NCI-H460 (cell line): ENCODE data around the gene EPC2. TPM values are rescaled to one million over a fixed set of nuclear protein-coding genes. Genes with fewer than 3 reads are reported as not detected.
"Not testable (repeated sequence)": the region's sequence is repeated elsewhere in the genome, so short reads cannot be mapped to it uniquely, and the experiment has no call there.

Source experiments
- DNase-seq: peaks from one replicate; pipeline ENCODE4 v3.0.0-alpha.2; 2016; ENCODE audit warnings: low read depth; ENCODE audit errors: extremely low read depth
- total RNA-seq: library from RNA; depleted of rRNA; stranded (reverse); fragments of >200 nt; shearing (Covaris generic); gene quantifications from 2 replicates; pipeline ENCODE4 v1.2.3, GENCODE V29; 2014

The EPC2 gene
- total RNA-seq, 1 experiment from 2014 or later, result 27.1 TPM

DNA sequence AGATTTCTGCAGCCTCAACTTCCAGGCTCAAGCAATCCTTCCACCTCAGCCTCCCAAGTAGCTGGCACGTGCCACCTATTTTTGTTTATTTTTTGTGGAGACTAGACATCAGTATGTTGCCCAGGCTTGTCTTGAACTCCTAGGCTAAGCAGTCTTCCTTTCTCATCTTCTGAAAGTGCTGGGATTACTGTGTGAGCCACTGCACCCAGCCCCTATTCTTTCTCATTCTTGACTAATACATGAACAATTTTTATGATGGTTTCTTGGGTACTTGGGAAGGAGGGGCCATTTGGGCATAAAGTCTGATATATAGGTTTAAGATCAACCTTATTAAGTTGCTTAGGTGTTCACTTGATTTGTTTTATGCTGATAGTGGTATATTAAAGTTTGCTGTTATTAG lies 26.2 kb downstream of the EPC2 start:
- no peak for DNase-seq

DNA sequence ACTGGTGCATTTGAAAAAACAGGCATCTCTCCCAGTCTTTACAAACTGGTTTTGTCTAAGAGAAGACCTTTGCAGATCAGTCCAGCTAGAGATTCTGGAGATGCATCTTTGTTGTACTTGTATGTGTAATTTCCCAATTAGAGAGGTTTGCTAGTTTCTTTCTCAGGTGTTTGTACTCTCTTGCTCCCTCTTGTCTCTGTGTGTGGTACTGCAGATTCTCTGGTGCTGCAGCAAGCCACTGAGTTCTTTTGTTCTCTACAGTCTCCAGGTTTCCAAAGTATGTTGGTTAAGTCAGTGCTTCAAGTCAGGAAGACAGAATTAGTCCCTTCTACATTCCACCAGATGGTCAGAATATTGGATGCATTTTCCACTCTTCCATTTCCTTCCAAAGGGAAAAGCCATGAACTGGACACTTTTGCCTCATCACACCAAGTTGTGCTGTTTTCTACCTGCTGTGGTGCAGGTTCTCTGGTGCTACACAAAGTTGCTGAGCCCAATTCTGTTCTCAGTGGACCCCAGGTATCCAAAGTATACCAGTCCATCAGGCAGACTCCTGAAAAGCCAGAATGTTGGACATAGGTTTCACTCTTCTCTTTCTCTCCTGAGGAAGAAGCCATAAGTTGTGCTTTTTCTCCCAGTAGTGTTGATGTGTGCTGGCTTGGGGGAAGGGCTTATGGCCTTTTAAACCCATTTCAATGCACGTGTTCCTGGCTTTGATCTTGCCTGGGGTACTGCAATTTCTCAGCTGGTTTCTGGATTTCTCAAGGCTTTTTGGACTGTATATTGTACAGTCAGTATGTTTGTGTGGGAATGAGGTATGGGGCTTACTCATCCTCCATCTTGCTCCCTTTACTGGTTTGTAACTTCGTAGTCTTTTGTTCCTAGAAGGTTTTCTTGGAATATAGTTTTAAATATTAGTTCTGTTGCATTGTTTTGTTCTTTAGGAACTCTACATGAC lies 29.8 kb downstream of the EPC2 start:
- peak; percentile 24 for DNase-seq

DNA sequence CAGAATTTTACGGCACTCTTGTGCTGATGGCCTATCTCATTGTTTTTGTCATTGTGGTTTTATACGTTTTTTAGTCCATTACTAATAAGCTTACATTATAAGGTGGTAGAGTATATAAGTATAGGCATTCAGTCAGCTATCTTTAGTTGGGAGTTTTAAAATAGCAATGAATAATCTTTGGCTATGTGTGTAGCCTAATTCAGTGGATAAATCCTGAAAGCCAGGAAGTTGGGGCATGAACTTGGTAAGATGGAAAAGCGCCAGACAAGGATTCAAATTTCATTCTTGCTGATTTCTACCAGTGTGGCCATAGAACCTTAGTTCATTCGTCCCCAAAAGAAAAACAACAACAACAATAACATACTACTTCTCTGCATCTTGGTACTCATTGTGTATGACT lies 31.2 kb downstream of the EPC2 start:
- no peak for DNase-seq

DNA sequence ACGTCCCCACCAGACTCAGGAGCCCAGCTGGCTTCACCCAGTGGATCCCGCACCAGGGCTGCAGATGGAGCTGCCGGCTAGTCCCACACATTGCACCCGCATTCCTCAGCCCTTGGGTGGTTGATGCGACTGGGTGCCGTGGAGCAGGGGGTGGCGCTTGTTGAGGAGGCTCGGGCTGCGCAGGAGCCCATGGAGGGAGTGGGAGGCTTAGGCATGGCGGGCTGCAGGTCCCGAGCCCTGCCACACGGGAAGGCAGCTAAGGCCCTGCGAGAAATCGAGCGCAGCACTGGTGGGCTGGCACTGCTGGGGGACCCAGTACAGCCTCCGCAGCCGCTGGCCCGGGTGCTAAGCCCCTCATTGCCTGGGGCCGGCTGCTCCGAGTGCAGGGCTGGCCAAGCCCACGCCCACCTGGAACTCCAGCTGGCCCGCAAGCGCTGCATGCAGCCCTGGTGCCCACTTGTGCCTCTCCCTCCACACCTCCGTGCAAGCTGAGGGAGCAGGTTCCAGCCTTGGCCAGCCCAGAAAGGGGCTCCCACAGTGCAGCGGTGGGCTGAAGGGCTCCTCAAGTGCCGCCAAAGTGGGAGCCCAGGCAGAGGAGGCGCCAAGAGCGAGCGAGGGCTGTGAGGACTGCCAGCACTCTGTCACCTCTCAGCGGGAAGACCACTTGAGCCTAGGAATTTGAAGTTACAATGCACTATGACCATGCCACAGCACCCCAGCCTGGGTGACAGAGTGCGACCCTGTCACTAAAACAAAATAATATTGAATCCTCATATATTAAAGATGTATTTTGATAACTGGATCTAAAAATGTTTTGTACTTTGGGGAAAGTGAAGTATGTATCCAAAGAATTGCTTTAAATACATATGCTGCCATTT lies 34.0 kb downstream of the EPC2 start:
- not testable (repeated sequence) for DNase-seq

DNA sequence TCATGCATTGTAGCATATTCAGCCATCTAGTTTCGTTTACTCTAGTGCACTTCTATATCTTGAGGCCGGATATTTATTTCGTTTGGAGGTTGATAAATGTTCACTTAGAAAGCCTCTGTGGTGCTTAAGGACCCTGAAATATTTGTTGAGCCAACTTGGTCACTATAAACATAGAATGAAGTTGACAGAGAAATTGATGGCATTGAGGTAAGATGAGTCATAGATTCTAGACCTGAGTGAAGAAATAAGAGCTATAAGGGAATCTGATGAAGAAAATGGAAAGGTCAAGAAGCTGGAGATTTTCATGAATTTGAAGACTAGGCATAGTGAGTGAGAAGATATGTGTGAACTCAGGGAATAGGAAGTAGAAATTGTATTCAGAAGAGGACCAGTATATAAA lies 35.9 kb downstream of the EPC2 start:
- DNase-seq, result no peak

DNA sequence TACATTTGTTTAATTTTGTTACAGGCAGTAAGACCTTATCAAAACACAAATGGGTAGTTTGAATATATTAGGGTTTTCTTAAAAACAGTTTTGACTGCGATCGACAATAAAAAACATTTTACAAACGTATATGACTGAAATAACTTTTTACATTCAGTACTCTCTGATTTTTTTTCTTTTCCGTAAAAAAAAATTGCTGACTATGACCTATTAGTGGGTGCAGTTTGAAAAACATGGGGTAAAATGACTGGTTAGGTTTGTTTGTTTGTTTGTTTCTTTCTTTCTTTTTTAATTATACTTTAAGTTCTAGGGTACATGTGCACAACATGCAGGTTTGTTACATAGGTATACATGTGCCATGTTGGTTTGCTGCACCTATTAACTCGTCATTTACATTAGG lies 36.9 kb downstream of the EPC2 start:
- no peak for DNase-seq

DNA sequence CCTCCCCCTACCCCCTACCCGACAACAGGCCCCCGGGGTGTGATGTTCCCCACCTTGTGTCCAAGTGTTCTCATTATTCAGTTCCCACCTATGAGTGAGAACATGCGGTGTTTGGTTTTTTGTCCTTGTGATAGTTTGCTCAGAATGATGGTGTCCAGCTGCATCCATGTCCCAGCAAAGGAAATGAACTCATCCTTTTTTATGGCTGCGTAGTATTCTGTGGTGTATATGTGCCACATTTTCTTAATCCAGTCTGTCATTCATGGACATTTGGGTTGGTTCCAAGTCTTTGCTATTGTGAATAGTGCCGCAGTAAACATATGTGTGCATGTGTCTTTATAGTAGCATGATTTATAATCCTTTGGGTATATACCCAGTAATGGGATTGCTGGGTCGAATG lies 37.3 kb downstream of the EPC2 start:
- not testable (repeated sequence) for DNase-seq

DNA sequence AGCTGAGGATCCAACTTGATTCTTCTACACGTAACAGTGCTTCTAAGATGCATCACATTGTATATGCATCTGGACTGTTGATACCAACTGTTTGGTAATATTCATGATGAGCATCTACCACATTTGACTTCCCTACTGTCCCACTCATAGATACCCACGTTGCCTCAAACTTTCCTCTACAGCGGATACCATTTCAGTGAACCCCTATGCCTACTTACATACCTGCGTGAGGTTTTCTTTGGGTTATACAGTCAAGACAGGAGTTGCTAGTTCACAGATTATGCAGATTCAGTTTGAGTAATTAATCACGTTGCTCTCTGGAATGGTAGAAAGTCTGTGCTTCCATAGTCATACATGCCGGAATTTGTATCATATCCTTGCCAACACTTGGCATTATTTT lies 40.0 kb downstream of the EPC2 start:
- DNase-seq, result no peak

DNA sequence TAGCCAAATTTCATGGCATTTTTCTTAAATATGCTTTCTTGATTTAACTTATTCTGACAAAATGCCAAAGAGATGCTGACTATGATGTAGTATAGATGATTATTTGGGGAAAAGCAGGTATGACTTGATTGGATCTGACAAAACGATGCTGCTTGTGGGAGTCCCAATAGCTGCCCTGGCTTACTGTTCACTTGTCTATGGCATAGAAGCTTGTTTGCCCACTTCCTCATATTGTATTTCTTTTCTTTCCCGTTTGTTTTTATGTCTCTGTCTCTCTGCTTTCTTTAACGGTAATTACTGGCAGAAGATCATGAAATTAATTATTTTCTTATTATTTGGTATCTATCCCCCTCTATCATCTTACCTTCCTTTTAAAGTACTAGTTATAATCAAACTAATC lies 43.0 kb downstream of the EPC2 start:
- DNase-seq, result no peak

DNA sequence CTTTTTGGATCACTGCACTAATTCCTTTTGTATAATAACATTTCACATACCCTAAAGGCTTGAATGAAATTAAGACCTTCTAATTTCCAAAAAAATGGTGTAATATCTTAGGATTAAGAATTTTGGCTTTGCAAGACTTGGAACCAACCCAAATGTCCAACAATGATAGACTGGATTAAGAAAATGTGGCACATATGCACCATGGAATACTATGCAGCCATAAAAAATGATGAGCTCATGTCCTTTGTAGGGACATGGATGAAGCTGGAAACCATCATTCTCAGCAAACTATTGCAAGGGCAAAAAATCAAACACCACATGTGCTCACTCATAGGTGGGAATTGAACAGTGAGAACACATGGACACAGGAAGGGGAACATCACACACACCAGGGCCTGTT lies 43.5 kb downstream of the EPC2 start:
- DNase-seq, result not testable (repeated sequence)

DNA sequence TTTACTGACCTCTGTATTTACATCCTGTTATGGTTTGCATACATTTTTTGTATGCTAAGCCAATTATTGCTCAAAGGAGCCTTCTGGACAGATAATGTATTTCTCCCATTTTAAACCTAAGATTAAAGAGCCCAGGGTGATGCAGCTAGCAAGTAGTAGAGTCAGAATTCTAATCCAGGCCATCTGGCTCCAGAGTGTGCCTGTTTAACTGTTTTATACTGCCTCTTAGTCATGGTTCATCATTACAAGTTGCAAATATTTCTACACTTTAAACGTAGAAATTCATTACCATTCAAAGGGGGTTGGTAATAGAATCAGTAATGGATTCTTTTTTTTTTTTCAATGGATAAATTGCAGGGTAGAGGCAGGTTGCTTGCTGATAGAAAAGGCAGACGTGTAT lies 52.4 kb downstream of the EPC2 start:
- no peak for DNase-seq

DNA sequence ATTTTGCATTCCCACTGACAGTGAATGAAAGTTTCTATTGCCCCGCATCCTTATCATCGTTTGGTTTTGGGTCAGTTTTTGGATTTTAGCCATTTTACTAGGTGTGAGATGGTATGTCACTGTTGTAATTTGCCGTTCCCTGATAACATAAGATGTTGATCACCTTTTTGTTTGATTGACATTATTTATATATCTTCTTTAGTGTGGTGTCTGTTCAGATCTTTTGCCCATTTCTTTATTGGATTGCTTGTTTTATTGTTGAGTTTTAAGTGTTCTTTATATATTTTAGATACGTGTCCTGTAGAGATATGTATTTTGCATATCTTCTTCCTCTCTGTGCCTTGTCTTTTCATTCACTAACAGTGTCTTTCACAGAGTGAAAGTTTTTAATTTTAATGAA lies 55.3 kb downstream of the EPC2 start:
- DNase-seq, result no peak

DNA sequence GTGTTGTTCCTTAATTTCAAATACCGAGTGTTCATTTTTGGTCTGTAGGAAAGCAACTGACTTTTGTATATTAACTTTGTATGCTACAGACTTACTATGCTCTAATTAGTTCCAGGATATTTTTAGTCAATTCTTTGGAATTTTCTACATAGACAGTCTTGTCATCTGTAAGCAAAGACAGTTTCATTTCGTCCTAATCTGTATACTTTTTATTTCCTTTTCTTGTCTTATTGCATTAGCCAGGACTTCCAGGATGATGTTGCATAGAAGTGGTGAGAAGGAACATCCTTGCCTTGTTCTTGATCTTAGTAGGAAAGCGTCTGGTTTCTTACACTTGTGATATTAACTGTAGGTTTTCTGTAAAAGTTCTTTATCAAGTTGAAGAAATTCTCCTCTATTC lies 56.5 kb downstream of the EPC2 start:
- DNase-seq, result no peak

DNA sequence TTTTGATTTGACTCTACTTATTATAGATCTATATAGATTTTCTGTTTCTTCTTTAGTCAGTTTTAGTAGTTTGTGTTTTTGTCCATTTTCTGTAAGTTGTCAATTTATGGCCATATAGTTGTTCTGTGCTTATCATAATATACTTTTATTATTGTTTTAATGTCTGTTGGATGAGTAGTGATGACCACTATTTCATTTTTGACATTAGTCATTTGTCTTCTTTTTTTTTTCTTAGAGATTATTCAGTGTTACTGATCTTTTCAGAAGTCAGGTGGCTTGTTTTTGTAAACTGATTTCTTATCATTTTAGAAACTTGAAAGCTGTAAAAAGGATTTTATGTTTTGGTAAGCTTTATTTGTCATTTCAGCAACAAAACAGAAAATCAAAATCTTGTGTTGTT lies 57.3 kb downstream of the EPC2 start:
- no peak for DNase-seq

DNA sequence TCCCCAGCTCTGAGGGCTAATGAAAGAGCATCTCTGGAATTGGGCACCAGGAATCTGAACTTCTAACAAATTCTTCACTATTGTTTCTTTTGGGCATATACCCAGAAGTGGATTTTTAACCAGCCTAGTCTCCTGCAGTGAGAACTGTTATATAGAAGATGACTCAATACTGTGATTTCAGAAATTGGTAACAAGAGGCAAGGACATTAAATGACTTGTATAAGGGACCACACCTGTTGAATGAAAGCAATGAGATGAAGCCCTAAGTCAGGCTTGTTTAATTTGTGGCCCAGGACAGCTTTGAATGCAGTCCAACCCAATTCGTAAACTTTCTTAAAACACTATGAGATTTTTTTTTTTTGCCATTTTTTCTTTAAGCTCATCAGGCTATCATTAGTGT lies 57.9 kb downstream of the EPC2 start:
- no peak for DNase-seq

DNA sequence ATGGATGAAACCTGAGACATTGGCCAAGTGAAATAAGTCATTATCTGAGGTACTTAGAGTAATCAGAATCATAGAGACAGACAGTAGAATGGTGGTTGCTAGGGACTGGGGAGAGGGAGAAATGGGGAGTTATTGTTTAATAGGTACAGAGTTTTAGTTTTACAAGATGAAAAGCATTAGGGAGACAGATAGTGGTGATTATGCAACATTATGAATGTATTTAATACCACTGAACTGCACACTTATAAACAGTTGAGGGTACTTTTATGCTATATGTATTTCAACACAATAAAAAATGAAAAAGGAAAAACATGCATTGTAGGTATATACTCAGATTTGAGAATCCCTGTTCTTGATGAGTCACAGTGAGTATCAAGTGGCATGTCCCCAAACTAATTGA lies 59.7 kb downstream of the EPC2 start:
- DNase-seq, result no peak

DNA sequence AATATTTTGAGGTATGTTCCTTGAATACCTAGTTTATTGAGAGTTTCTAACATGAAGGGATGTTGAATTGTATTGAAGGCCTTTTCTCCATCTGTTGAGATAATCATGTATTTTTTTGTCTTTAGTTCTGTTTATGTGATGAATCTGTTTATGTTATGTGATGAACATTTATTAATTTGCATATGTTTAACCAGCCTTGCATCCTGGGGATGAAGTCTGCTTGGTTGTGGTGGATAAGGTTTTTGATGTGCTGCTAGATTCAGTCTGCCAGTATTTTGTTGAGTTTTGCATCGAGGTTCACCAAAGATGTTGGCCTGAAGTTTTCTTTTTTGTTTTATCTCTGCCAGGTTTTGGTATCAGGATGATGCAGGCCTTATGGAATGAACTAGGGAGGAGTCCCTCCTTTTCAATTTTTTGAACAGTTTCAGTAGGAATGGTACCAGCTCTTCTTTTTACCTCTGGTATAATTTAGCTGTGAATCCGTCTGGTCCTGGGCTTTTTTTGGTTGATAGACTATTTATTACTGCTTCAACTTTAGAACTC lies 71.9 kb downstream of the EPC2 start:
- no peak for DNase-seq

DNA sequence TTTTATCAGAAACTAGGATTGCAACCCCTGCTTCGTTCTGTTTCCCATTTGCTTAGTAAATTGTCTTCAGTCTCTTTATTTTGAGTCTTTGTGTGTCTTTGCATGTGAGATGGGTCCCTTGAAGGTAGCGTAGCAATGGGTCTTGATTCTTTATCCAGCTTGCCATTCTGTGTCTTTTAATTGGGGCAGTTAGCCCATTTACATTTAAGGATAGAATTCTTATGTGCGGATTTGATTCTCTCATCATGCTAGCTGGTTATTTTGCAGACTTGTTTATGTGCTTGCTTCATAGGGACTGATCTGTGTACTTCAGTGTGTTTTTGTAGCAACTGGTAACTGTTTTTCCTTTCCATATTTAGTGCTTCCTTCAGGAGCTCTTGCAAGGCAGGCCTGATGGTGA lies 73.5 kb downstream of the EPC2 start:
- no peak for DNase-seq

DNA sequence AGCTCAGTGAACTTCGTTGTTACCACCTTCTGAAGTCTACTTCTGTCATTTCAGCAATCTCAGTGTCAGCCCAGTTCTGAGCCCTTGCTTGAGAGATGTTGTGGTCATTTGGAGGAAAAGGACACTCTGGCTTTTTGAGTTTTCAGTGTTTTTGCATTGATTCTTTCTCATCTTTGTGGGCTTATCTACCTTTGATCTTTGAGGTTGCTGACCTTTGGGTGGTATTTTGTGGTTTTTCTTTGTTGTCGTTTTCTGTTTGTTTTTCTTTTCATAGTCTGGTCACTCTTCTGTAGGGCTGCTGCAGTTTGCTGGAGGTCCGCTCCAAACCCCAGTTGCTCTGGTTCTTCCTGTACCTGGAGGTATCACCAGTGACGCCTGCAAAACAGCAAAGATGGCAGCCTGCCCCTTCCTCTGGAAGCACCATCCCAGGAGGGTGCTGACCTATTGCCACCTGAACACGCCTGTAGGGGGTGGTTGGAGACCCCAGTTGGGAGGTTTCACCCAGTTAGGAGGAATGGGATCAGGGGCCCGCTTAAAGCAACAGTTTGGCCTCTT lies 74.7 kb downstream of the EPC2 start:
- no peak for DNase-seq

DNA sequence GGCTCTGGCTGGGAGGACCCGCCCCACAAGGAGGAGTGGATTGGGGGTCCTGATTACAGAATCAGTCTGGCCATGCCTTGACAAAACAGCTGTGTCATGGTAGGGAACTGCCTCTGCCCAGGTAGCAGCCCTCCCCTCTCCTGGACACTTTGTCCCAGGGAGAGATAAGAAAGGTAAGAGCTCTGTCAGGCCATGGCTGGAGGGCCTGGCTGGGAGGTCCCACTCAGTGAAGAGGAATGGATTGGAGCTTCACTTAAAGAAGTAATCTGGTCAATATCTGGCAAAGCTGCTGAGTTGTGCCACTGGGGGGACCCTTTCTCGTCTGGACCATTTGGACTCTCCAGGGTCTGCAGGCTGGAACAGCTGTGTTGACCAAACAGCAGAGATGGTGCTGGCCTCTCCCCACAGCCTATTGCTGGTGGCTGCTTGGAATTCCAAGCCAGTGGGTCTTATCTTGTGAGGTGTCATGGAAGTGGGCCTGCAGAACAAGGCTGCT lies 75.4 kb downstream of the EPC2 start:
- no peak for DNase-seq

DNA sequence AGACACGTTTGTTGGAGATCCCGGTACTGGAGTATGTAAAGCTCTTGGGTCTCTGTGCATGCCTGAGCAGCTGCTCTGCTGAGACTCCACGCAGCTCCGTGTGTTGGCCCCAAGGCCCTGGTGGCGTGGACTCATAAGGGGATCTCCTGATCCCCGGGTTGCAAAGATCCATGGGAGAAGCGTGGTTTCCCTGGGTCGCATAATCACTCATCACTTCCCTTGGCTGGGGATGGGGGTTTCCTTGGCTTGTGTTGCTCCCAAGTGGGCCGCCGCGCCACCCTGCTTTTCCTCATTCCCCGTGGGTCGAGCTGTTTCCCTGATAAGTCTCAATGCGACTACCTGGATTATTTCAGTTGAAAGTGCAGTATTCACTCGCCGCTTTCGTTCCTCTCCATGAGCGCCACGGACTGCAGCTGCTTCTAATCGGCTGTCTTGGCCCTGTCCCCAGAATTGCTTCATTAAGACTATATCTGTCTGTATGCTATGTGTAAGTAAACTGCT lies 76.0 kb downstream of the EPC2 start:
- no peak for DNase-seq
